ENCODE results near the gene CEP164.

The CEP164 gene

GRCh38 chr11:117437791-117438130 lies 110.1 kb downstream of the CEP164 start:
- Histone ChIP-seq H3K27me3 (ENCODE audit: control insufficient read depth in 1 of 2, insufficient read depth in 1 of 2, low read length in 2 of 2) (peaks cover 58 to 70% of the 10 kb centered on the region in 2 experiments), H3K4me1 (ENCODE audit: control insufficient read depth, insufficient read depth, low read depth, low read length) (no peaks in the 10 kb centered on the region), H3K9ac (ENCODE audit: low read length) (no peak overlapping the region), H2BK15ac (ENCODE audit: low read depth, poor library complexity, severe bottlenecking) (no peak overlapping the region), H4K8ac (ENCODE audit: low read length) (no peak overlapping the region), H2BK120ac (ENCODE audit: low read depth, low read length) (no peak overlapping the region), H3K27ac (ENCODE audit: low read length, poor library complexity, severe bottlenecking) (no peak overlapping the region), H3K4ac (ENCODE audit: low read depth in 1 of 2, low read length in 2 of 2) (no peak overlapping the region), H2AFZ (ENCODE audit: low read depth, low read length) (no peak overlapping the region), H2BK5ac (ENCODE audit: low read depth, low read length, poor library complexity, severe bottlenecking) (no peak overlapping the region), H4K91ac (ENCODE audit: low read length) (no peak overlapping the region), H3K14ac (ENCODE audit: low read length in 2 of 2) (no peak overlapping the region), H3K9me3 (ENCODE audit: control insufficient read depth, low read length) (peaks cover 2% of the 10 kb centered on the region), H2BK12ac (ENCODE audit: low read length in 2 of 2) (no peak overlapping the region), H3K18ac (ENCODE audit: low read depth in 1 of 2, low read length in 2 of 2) (no peak overlapping the region), H3K4me2 (ENCODE audit: low read length, poor library complexity, severe bottlenecking) (no peak overlapping the region), H3K4me3 (ENCODE audit: insufficient read depth in 1 of 2, low read depth in 1 of 2, low read length in 2 of 2) (no peak overlapping the region), H3K79me1 (replicated peaks; ENCODE audit: low read length, poor library complexity, severe bottlenecking) (no peaks in the 10 kb centered on the region), H3K36me3 (ENCODE audit: control insufficient read depth in 1 of 2, insufficient read depth in 2 of 2, low read depth in 1 of 2, low read length in 2 of 2) (peaks cover 0 to 3% of the 10 kb centered on the region in 2 experiments), H2AK5ac (ENCODE audit: low read length, severe bottlenecking) (no peak overlapping the region), H3K23ac (ENCODE audit: low read length in 2 of 2) (no peak overlapping the region)
- WGBS: 87% methylated on average over 14 of the region's 14 CpGs
- no peak for DNase-seq

GRCh38 chr11:117438371-117439000 lies 110.8 kb downstream of the CEP164 start:
- Histone ChIP-seq H2AK5ac (ENCODE audit: low read length, severe bottlenecking) (no peak overlapping the region), H3K23ac (ENCODE audit: low read length in 2 of 2) (no peak overlapping the region), H4K8ac (ENCODE audit: low read length) (no peak overlapping the region), H2AFZ (ENCODE audit: low read depth, low read length) (no peak overlapping the region), H3K9me3 (ENCODE audit: control insufficient read depth, low read length) (peaks cover 2% of the 10 kb centered on the region), H3K4me2 (ENCODE audit: low read length, poor library complexity, severe bottlenecking) (no peak overlapping the region), H2BK120ac (ENCODE audit: low read depth, low read length) (no peak overlapping the region), H3K79me1 (replicated peaks; ENCODE audit: low read length, poor library complexity, severe bottlenecking) (no peaks in the 10 kb centered on the region), H2BK12ac (ENCODE audit: low read length in 2 of 2) (no peak overlapping the region), H3K18ac (ENCODE audit: low read depth in 1 of 2, low read length in 2 of 2) (no peak overlapping the region), H3K36me3 (ENCODE audit: control insufficient read depth in 1 of 2, insufficient read depth in 2 of 2, low read depth in 1 of 2, low read length in 2 of 2) (no peaks in the 10 kb centered on the region), H4K91ac (ENCODE audit: low read length) (no peak overlapping the region), H2BK5ac (ENCODE audit: low read depth, low read length, poor library complexity, severe bottlenecking) (no peak overlapping the region), H3K27ac (ENCODE audit: low read length, poor library complexity, severe bottlenecking) (no peak overlapping the region), H3K9ac (ENCODE audit: low read length) (no peak overlapping the region), H2BK15ac (ENCODE audit: low read depth, poor library complexity, severe bottlenecking) (no peak overlapping the region), H3K27me3 (ENCODE audit: control insufficient read depth in 1 of 2, insufficient read depth in 1 of 2, low read length in 2 of 2) (peaks cover 59 to 69% of the 10 kb centered on the region in 2 experiments), H3K4me3 (ENCODE audit: insufficient read depth in 1 of 2, low read depth in 1 of 2, low read length in 2 of 2) (peak overlapping the region in 1 of 2 experiments; percentile 14), H3K4ac (ENCODE audit: low read depth in 1 of 2, low read length in 2 of 2) (no peak overlapping the region), H3K4me1 (ENCODE audit: control insufficient read depth, insufficient read depth, low read depth, low read length) (no peaks in the 10 kb centered on the region), H3K14ac (ENCODE audit: low read length in 2 of 2) (no peak overlapping the region)
- 85% methylated on average over 14 of the region's 17 CpGs for WGBS
- DNase-seq: no peak

- no peak overlapping the region for H4K91ac ChIP-seq (ENCODE audit: low read length)
- H3K4me1 ChIP-seq (ENCODE audit: control insufficient read depth, insufficient read depth, low read depth, low read length): peaks cover 3% of the 10 kb centered on the region
- H3K27me3 ChIP-seq (ENCODE audit: control insufficient read depth in 1 of 2, insufficient read depth in 1 of 2, low read length in 2 of 2): peaks cover 64 to 70% of the 10 kb centered on the region in 2 experiments
- no peak overlapping the region for H2AK5ac ChIP-seq (ENCODE audit: low read length, severe bottlenecking)
- H3K79me1 ChIP-seq (replicated peaks; ENCODE audit: low read length, poor library complexity, severe bottlenecking): no peaks in the 10 kb centered on the region
- H2BK120ac ChIP-seq (ENCODE audit: low read depth, low read length): no peak overlapping the region
- H3K4me2 ChIP-seq (ENCODE audit: low read length, poor library complexity, severe bottlenecking): no peak overlapping the region
- no peak overlapping the region for H2BK15ac ChIP-seq (ENCODE audit: low read depth, poor library complexity, severe bottlenecking)
- no peak overlapping the region for H3K14ac ChIP-seq (ENCODE audit: low read length in 2 of 2)
- no peaks in the 10 kb centered on the region for H3K9me3 ChIP-seq (ENCODE audit: control insufficient read depth, low read length)
- no peak overlapping the region for H3K4me3 ChIP-seq (ENCODE audit: insufficient read depth in 1 of 2, low read depth in 1 of 2, low read length in 2 of 2)
- no peak overlapping the region for H2AFZ ChIP-seq (ENCODE audit: low read depth, low read length)
- no peak overlapping the region for H2BK5ac ChIP-seq (ENCODE audit: low read depth, low read length, poor library complexity, severe bottlenecking)
- no peak overlapping the region for H3K23ac ChIP-seq (ENCODE audit: low read length in 2 of 2)
- H3K18ac ChIP-seq (ENCODE audit: low read depth in 1 of 2, low read length in 2 of 2): no peak overlapping the region
- DNase-seq: no peak
- no peak overlapping the region for H3K4ac ChIP-seq (ENCODE audit: low read depth in 1 of 2, low read length in 2 of 2)
- no peak overlapping the region for H4K8ac ChIP-seq (ENCODE audit: low read length)
- 78% methylated on average over 13 of the region's 13 CpGs for WGBS
- H3K27ac ChIP-seq (ENCODE audit: low read length, poor library complexity, severe bottlenecking): no peak overlapping the region
- no peak overlapping the region for H2BK12ac ChIP-seq (ENCODE audit: low read length in 2 of 2)
- no peak overlapping the region for H3K9ac ChIP-seq (ENCODE audit: low read length)
- H3K36me3 ChIP-seq (ENCODE audit: control insufficient read depth in 1 of 2, insufficient read depth in 2 of 2, low read depth in 1 of 2, low read length in 2 of 2): no peaks in the 10 kb centered on the region
Observed at GRCh38 chr11:117439256-117439655, 111.6 kb downstream of the CEP164 start.

GRCh38 chr11:117440258-117440657 lies 112.6 kb downstream of the CEP164 start:
- no peak overlapping the region for H3K14ac ChIP-seq (ENCODE audit: low read length in 2 of 2)
- H3K4me1 ChIP-seq (ENCODE audit: control insufficient read depth, insufficient read depth, low read depth, low read length): peaks cover 3% of the 10 kb centered on the region
- no peak overlapping the region for H2BK120ac ChIP-seq (ENCODE audit: low read depth, low read length)
- H2BK15ac ChIP-seq (ENCODE audit: low read depth, poor library complexity, severe bottlenecking): no peak overlapping the region
- no peak overlapping the region for H3K23ac ChIP-seq (ENCODE audit: low read length in 2 of 2)
- H2AFZ ChIP-seq (ENCODE audit: low read depth, low read length): no peak overlapping the region
- no peaks in the 10 kb centered on the region for H3K79me1 ChIP-seq (replicated peaks; ENCODE audit: low read length, poor library complexity, severe bottlenecking)
- no peaks in the 10 kb centered on the region for H3K36me3 ChIP-seq (ENCODE audit: control insufficient read depth in 1 of 2, insufficient read depth in 2 of 2, low read depth in 1 of 2, low read length in 2 of 2)
- H2BK12ac ChIP-seq (ENCODE audit: low read length in 2 of 2): no peak overlapping the region
- H3K18ac ChIP-seq (ENCODE audit: low read depth in 1 of 2, low read length in 2 of 2): no peak overlapping the region
- peaks cover 64 to 72% of the 10 kb centered on the region in 2 experiments for H3K27me3 ChIP-seq (ENCODE audit: control insufficient read depth in 1 of 2, insufficient read depth in 1 of 2, low read length in 2 of 2)
- H3K4me2 ChIP-seq (ENCODE audit: low read length, poor library complexity, severe bottlenecking): no peak overlapping the region
- no peak overlapping the region for H2AK5ac ChIP-seq (ENCODE audit: low read length, severe bottlenecking)
- no peaks in the 10 kb centered on the region for H3K9me3 ChIP-seq (ENCODE audit: control insufficient read depth, low read length)
- no peak overlapping the region for H3K4ac ChIP-seq (ENCODE audit: low read depth in 1 of 2, low read length in 2 of 2)
- H2BK5ac ChIP-seq (ENCODE audit: low read depth, low read length, poor library complexity, severe bottlenecking): no peak overlapping the region
- WGBS: 87% methylated on average over 8 of the region's 8 CpGs
- DNase-seq: no peak
- H3K27ac ChIP-seq (ENCODE audit: low read length, poor library complexity, severe bottlenecking): no peak overlapping the region
- no peak overlapping the region for H4K8ac ChIP-seq (ENCODE audit: low read length)
- H3K9ac ChIP-seq (ENCODE audit: low read length): no peak overlapping the region
- H4K91ac ChIP-seq (ENCODE audit: low read length): no peak overlapping the region
- H3K4me3 ChIP-seq (ENCODE audit: insufficient read depth in 1 of 2, low read depth in 1 of 2, low read length in 2 of 2): no peak overlapping the region

Data from mesenchymal stem cell (in vitro differentiated cells and primary cell).